ENCODE results near the gene MAT2B. TPM values are rescaled to one million over a fixed set of nuclear protein-coding genes. Genes with fewer than 3 reads are reported as not detected.
A peak's percentile ranks its signal among the peaks of the same experiment; 100 is the strongest.

MAT2B gene
- polyA plus RNA-seq, 1 donor (not counting 4 experiments of a cell fraction or from before 2014, with no cell fraction given) = 68.5 TPM

DNA sequence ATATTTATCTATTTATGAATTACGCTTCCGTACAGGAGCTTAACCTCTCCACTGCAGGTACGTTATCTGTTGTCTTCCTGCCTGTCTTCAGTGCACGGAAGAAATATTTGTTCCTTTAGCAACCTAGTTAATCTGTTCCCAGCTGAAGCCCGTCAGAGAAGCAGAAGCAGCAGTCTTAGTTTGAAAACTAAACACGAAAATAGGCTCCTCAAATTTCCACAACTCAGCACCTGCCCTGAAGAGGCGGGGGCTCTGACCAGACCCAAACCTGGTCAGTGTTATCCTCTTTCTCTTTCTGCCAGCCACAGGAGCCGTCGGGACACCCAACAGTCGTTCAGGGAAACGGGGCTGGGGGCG lies 46.0 kb upstream of the MAT2B start:
- FAIRE-seq = no peak
- Histone ChIP-seq H3K4me1 (ENCODE audit: control insufficient read depth, extremely low read depth, insufficient read depth, low read length) (peaks cover 5% of the 10 kb centered on the region), H3K27me3 (ENCODE audit: control insufficient read depth, extremely low read depth, insufficient read depth, low read length) (no peaks in the 10 kb centered on the region), H3K36me3 (ENCODE audit: control insufficient read depth in 2 of 2, extremely low read depth in 1 of 2, insufficient read depth in 2 of 2, low read length in 2 of 2) (no peaks in the 10 kb centered on the region), H2AFZ (ENCODE audit: control insufficient read depth, low read length) (peak overlapping the region; percentile 94), H3K9ac (ENCODE audit: control insufficient read depth, extremely low read depth, insufficient read depth, low read length) (peak overlapping the region; percentile 93), H3K4me3 (ENCODE audit: control insufficient read depth in 2 of 3, extremely low read depth in 1 of 3, insufficient read depth in 2 of 3, low read depth in 1 of 3, low read length in 3 of 3) (peak overlapping the region; percentile 68 to 82 (median 70)), H3K27ac (ENCODE audit: control insufficient read depth, insufficient read depth, low read length) (peak overlapping the region; percentile 98), H3K9me3 (ENCODE audit: control insufficient read depth, low read depth, low read length) (no peaks in the 10 kb centered on the region), H3K4me2 (ENCODE audit: control insufficient read depth, extremely low read depth, insufficient read depth, low read depth, low read length) (peak overlapping the region; percentile 79), H4K20me1 (ENCODE audit: control insufficient read depth, extremely low read depth, insufficient read depth, low read length) (no peaks in the 10 kb centered on the region), H3K9me1 (ENCODE audit: control insufficient read depth, extremely low read depth, insufficient read depth, low read length) (no peaks in the 10 kb centered on the region), H3K79me2 (ENCODE audit: control insufficient read depth, insufficient read depth, low read length) (peaks cover 37% of the 10 kb centered on the region)
- TF ChIP-seq, protein P1, sequence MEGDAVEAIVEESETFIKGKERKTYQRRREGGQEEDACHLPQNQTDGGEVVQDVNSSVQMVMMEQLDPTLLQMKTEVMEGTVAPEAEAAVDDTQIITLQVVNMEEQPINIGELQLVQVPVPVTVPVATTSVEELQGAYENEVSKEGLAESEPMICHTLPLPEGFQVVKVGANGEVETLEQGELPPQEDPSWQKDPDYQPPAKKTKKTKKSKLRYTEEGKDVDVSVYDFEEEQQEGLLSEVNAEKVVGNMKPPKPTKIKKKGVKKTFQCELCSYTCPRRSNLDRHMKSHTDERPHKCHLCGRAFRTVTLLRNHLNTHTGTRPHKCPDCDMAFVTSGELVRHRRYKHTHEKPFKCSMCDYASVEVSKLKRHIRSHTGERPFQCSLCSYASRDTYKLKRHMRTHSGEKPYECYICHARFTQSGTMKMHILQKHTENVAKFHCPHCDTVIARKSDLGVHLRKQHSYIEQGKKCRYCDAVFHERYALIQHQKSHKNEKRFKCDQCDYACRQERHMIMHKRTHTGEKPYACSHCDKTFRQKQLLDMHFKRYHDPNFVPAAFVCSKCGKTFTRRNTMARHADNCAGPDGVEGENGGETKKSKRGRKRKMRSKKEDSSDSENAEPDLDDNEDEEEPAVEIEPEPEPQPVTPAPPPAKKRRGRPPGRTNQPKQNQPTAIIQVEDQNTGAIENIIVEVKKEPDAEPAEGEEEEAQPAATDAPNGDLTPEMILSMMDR (optimal IDR thresholded peaks at IDR 0.05 in 1 of 3, IDR thresholded peaks at IDR 0.05 in 1 of 3, conservative IDR thresholded peaks at IDR 0.05 in 1 of 3; ENCODE audit: extremely low read depth in 1 of 3, insufficient read depth in 2 of 3, low read length in 3 of 3) = no peak
- no peak for TF ChIP-seq EZH2 (IDR thresholded peaks at IDR 0.05; ENCODE audit: low read length)
- no peak for DNase-seq (ENCODE audit: low read depth, low spot score)
- dilution Hi-C loops (cut with MboI; ENCODE audit: extremely low pct_ligation_motif_present, low sequenced_read_pairs) = no loop called here

DNA sequence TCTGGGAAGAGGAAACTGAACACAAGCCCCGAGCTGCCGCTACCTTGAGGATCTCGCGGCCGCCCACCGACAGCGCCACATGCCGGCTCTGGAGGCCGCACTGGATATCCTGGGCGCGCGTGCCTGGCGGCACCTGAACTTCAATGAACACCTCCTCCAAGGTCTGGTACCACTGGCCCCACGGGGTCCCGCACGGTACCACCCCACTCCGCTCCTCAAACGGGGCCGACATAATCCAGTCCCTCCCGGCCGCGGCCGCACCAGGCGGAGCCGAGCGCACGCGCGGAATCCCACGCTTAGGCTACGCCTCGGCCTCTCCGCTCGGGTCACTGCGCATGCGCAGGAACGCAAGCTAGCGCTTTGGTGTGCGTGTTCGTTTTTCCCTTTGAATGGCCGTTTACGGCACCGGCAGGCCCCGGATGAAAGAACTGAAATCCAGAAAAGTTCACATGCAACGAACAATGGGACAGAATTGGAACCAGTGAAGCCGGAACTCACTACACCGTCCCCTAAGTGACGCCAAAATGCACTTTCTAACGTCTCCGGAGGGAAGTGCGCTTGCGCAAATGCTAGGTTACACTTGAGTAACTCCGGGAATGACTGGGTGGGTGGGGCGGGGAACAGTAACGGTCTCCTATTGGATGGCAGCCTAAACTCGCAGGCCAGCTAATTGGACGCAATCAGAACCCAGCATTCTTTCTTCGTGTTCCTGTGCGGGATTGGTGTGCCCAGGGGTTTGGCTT lies 45.4 kb upstream of the MAT2B start, which contains the start of gene NUDCD2:
TSS of gene NUDCD2 (minus strand) at position 284 of the 743 bp plus-strand sequence. CDS start at position 232, 52 bp downstream.
- TF ChIP-seq, protein P1 (optimal IDR thresholded peaks at IDR 0.05 in 1 of 3, IDR thresholded peaks at IDR 0.05 in 1 of 3, conservative IDR thresholded peaks at IDR 0.05 in 1 of 3; ENCODE audit: extremely low read depth in 1 of 3, insufficient read depth in 2 of 3, low read length in 3 of 3) = peak in 2 of 3 experiments; percentile 30 to 44
- TF ChIP-seq EZH2 (IDR thresholded peaks at IDR 0.05; ENCODE audit: low read length) = no peak
- H3K79me2 ChIP-seq (ENCODE audit: control insufficient read depth, insufficient read depth, low read length) = peaks cover 41% of the 10 kb centered on the region
- no peaks in the 10 kb centered on the region for H4K20me1 ChIP-seq (ENCODE audit: control insufficient read depth, extremely low read depth, insufficient read depth, low read length)
- no peaks in the 10 kb centered on the region for H3K36me3 ChIP-seq (ENCODE audit: control insufficient read depth in 2 of 2, extremely low read depth in 1 of 2, insufficient read depth in 2 of 2, low read length in 2 of 2)
- no peaks in the 10 kb centered on the region for H3K9me1 ChIP-seq (ENCODE audit: control insufficient read depth, extremely low read depth, insufficient read depth, low read length)
- H3K9ac ChIP-seq (ENCODE audit: control insufficient read depth, extremely low read depth, insufficient read depth, low read length) = peak within 1 kb of the TSS; percentile 93
- FAIRE-seq (peak; percentile 94), DNase-seq (ENCODE audit: low read depth, low spot score) (peak; percentile 79)
- no peaks in the 10 kb centered on the region for H3K27me3 ChIP-seq (ENCODE audit: control insufficient read depth, extremely low read depth, insufficient read depth, low read length)
- dilution Hi-C loops (cut with MboI; ENCODE audit: extremely low pct_ligation_motif_present, low sequenced_read_pairs) = no loop called here
- H2AFZ ChIP-seq (ENCODE audit: control insufficient read depth, low read length) = peak within 1 kb of the TSS; percentile 94
- H3K4me2 ChIP-seq (ENCODE audit: control insufficient read depth, extremely low read depth, insufficient read depth, low read depth, low read length) = peak within 1 kb of the TSS; percentile 95
- H3K4me1 ChIP-seq (ENCODE audit: control insufficient read depth, extremely low read depth, insufficient read depth, low read length) = peaks cover 5% of the 10 kb centered on the region
- peak within 1 kb of the TSS; percentile 70 to 94 (median 90) for H3K4me3 ChIP-seq (ENCODE audit: control insufficient read depth in 2 of 3, extremely low read depth in 1 of 3, insufficient read depth in 2 of 3, low read depth in 1 of 3, low read length in 3 of 3)
- H3K27ac ChIP-seq (ENCODE audit: control insufficient read depth, insufficient read depth, low read length) = peak within 1 kb of the TSS; percentile 98
- no peaks in the 10 kb centered on the region for H3K9me3 ChIP-seq (ENCODE audit: control insufficient read depth, low read depth, low read length)
